ENCODE results near the gene ADAM8. TPM values are rescaled to one million over a fixed set of nuclear protein-coding genes. Genes with fewer than 3 reads are reported as not detected.

ADAM8 gene
- polyA plus RNA-seq, 1 donor (not counting 4 experiments of a cell fraction or from before 2014, with no cell fraction given): 42.0 TPM

DNA sequence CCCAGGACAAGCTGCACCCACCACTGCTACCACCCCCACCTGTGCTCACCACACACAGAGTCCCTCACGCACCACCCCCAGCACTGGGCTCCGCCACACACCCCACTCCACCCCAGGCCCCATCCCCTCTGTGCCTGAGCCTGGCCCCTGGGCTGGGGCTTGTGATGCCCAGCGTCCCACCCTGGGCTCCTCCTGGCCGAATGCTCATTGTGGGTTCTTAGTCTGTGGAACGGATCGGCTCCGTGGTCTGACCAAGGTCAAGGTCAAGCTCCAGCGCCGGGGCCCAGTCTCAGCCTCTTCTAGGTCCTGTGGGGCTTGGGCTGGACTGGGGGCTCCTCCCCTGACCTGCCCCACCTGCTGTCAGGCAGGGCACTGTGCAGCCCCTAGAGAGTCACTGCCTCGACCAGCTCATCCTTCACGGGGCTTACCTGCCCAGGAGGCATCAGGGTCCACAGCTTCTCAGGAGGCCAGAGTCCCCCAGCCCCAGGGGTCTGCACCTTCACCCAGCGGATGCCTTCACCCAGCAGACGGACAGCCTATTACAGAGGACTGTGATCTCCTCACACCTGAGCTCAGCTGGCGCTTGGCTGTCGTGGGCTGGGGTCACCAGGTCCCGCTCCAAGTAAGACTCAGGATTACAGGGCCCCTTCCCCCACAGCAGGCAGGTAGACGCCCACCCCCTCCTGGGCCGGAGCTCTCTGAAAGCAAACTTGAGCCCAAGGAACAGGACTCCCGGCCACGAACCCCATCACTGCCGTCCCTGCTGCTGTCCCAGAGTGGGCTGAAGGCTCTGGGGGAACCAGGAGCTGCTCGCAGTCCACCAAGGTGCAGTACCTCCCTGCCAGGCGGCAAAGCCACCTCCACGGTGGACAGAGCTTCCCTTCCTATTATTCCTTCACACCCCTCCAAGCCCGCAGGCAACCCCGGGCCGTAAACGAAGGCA, 61.9 kb downstream of the ADAM8 start:
- Histone ChIP-seq H3K27ac (ENCODE audit: control insufficient read depth, insufficient read depth, low read length) (no peak overlapping the region), H3K9me3 (ENCODE audit: control insufficient read depth, low read depth, low read length) (no peaks in the 10 kb centered on the region), H3K4me3 (ENCODE audit: control insufficient read depth in 2 of 3, extremely low read depth in 1 of 3, insufficient read depth in 2 of 3, low read depth in 1 of 3, low read length in 3 of 3) (no peak overlapping the region), H3K4me2 (ENCODE audit: control insufficient read depth, extremely low read depth, insufficient read depth, low read depth, low read length) (no peak overlapping the region), H3K27me3 (ENCODE audit: control insufficient read depth, extremely low read depth, insufficient read depth, low read length) (peaks cover 17% of the 10 kb centered on the region), H4K20me1 (ENCODE audit: control insufficient read depth, extremely low read depth, insufficient read depth, low read length) (no peaks in the 10 kb centered on the region), H3K36me3 (ENCODE audit: control insufficient read depth in 2 of 2, extremely low read depth in 1 of 2, insufficient read depth in 2 of 2, low read length in 2 of 2) (no peaks in the 10 kb centered on the region), H3K9me1 (ENCODE audit: control insufficient read depth, extremely low read depth, insufficient read depth, low read length) (no peaks in the 10 kb centered on the region), H3K4me1 (ENCODE audit: control insufficient read depth, extremely low read depth, insufficient read depth, low read length) (no peaks in the 10 kb centered on the region), H3K9ac (ENCODE audit: control insufficient read depth, extremely low read depth, insufficient read depth, low read length) (no peak overlapping the region), H2AFZ (ENCODE audit: control insufficient read depth, low read length) (no peak overlapping the region), H3K79me2 (ENCODE audit: control insufficient read depth, insufficient read depth, low read length) (no peaks in the 10 kb centered on the region)
- no peak for DNase-seq (ENCODE audit: low read depth, low spot score)
- TF ChIP-seq EZH2 (IDR thresholded peaks at IDR 0.05; ENCODE audit: low read length): no peak
- TF ChIP-seq, protein P1, sequence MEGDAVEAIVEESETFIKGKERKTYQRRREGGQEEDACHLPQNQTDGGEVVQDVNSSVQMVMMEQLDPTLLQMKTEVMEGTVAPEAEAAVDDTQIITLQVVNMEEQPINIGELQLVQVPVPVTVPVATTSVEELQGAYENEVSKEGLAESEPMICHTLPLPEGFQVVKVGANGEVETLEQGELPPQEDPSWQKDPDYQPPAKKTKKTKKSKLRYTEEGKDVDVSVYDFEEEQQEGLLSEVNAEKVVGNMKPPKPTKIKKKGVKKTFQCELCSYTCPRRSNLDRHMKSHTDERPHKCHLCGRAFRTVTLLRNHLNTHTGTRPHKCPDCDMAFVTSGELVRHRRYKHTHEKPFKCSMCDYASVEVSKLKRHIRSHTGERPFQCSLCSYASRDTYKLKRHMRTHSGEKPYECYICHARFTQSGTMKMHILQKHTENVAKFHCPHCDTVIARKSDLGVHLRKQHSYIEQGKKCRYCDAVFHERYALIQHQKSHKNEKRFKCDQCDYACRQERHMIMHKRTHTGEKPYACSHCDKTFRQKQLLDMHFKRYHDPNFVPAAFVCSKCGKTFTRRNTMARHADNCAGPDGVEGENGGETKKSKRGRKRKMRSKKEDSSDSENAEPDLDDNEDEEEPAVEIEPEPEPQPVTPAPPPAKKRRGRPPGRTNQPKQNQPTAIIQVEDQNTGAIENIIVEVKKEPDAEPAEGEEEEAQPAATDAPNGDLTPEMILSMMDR (optimal IDR thresholded peaks at IDR 0.05 in 1 of 3, IDR thresholded peaks at IDR 0.05 in 1 of 3, conservative IDR thresholded peaks at IDR 0.05 in 1 of 3; ENCODE audit: extremely low read depth in 1 of 3, insufficient read depth in 2 of 3, low read length in 3 of 3): no peak
- dilution Hi-C loops (cut with MboI; ENCODE audit: extremely low pct_ligation_motif_present, low sequenced_read_pairs): no loop called here
- no peak for FAIRE-seq

GRCh38 chr10:133213641-133214467, 62.8 kb downstream of the ADAM8 start:
- dilution Hi-C loops (cut with MboI; ENCODE audit: extremely low pct_ligation_motif_present, low sequenced_read_pairs): no loop called here

More at GRCh38 chr10:133213641-133214467, 62.8 kb downstream of the ADAM8 start:
- Histone ChIP-seq H4K20me1 (ENCODE audit: control insufficient read depth, extremely low read depth, insufficient read depth, low read length) (no peaks in the 10 kb centered on the region), H3K4me2 (ENCODE audit: control insufficient read depth, extremely low read depth, insufficient read depth, low read depth, low read length) (no peak overlapping the region), H3K27ac (ENCODE audit: control insufficient read depth, insufficient read depth, low read length) (no peak overlapping the region), H3K79me2 (ENCODE audit: control insufficient read depth, insufficient read depth, low read length) (no peaks in the 10 kb centered on the region), H3K36me3 (ENCODE audit: control insufficient read depth in 2 of 2, extremely low read depth in 1 of 2, insufficient read depth in 2 of 2, low read length in 2 of 2) (no peaks in the 10 kb centered on the region), H3K4me1 (ENCODE audit: control insufficient read depth, extremely low read depth, insufficient read depth, low read length) (no peaks in the 10 kb centered on the region), H2AFZ (ENCODE audit: control insufficient read depth, low read length) (no peak overlapping the region), H3K9ac (ENCODE audit: control insufficient read depth, extremely low read depth, insufficient read depth, low read length) (no peak overlapping the region), H3K9me1 (ENCODE audit: control insufficient read depth, extremely low read depth, insufficient read depth, low read length) (no peaks in the 10 kb centered on the region), H3K9me3 (ENCODE audit: control insufficient read depth, low read depth, low read length) (no peaks in the 10 kb centered on the region), H3K4me3 (ENCODE audit: control insufficient read depth in 2 of 3, extremely low read depth in 1 of 3, insufficient read depth in 2 of 3, low read depth in 1 of 3, low read length in 3 of 3) (no peak overlapping the region), H3K27me3 (ENCODE audit: control insufficient read depth, extremely low read depth, insufficient read depth, low read length) (peaks cover 8% of the 10 kb centered on the region)
- no peak for TF ChIP-seq EZH2 (IDR thresholded peaks at IDR 0.05; ENCODE audit: low read length)
- TF ChIP-seq, protein P1 (optimal IDR thresholded peaks at IDR 0.05 in 1 of 3, IDR thresholded peaks at IDR 0.05 in 1 of 3, conservative IDR thresholded peaks at IDR 0.05 in 1 of 3; ENCODE audit: extremely low read depth in 1 of 3, insufficient read depth in 2 of 3, low read length in 3 of 3): no peak
- DNase-seq (ENCODE audit: low read depth, low spot score) (no peak), FAIRE-seq (no peak)

Measured in keratinocyte (primary cell).